Neutrophil (primary cell): ENCODE results near the gene ZNRD2.

Source experiments
- H3K27ac ChIP-seq: fragments of 200-600 bp; sonication (generic); 2 replicates; pipeline ENCODE4 v1.5.1; 2016; ENCODE audit warnings: mild to moderate bottlenecking, moderate library complexity
- H3K27me3 ChIP-seq: fragments of 200-600 bp; sonication (generic); 2 replicates; pipeline ENCODE4 v1.6.0; 2016; ENCODE audit warnings: mild to moderate bottlenecking
- H3K36me3 ChIP-seq: fragments of 200-600 bp; sonication (generic); 2 replicates; pipeline ENCODE4 v1.5.1; 2017
- H3K4me1 ChIP-seq, 2 experiments: fragments of 200-600 bp in 1 of 2; sonication (generic) in 1 of 2; 1 replicate in 1 of 2; 2 replicates in 1 of 2; pipeline versions ENCODE4 v1.5.1 to v1.6.1; 2013 to 2016; ENCODE audit warnings: low read depth in 1 of 2, low read length in 1 of 2, mild to moderate bottlenecking in 1 of 2, moderate library complexity in 1 of 2; ENCODE audit not compliant: control insufficient read depth in 1 of 2, insufficient read depth in 1 of 2
- H3K4me3 ChIP-seq, 2 experiments: fragments of 200-600 bp in 1 of 2; sonication (generic) in 1 of 2; 1 replicate in 1 of 2; 2 replicates in 1 of 2; pipeline ENCODE4 v1.5.1; 2013 to 2016; ENCODE audit warnings: low read depth in 1 of 2, low read length in 1 of 2, mild to moderate bottlenecking in 1 of 2, moderate library complexity in 1 of 2
- H3K9me3 ChIP-seq: fragments of 200-600 bp; sonication (generic); 2 replicates; pipeline ENCODE4 v1.5.1; 2016
- CTCF ChIP-seq: fragments of 200-600 bp; sonication (generic); IDR thresholded peaks from 2 replicates; pipeline ENCODE4 v1.5.1; 2016; ENCODE audit warnings: antibody characterized with exemption

ZNRD2 gene

GRCh38 chr11:65599216-65599954, 29.1 kb downstream of the ZNRD2 start:
- Histone ChIP-seq H3K4me3 (no peak overlapping the region), H3K36me3 (peaks cover 97% of the 10 kb centered on the region), H3K9me3 (no peaks in the 10 kb centered on the region), H3K27ac (no peak overlapping the region), H3K4me1 (no peaks in the 10 kb centered on the region), H3K27me3 (no peaks in the 10 kb centered on the region)
- TF ChIP-seq CTCF = no peak

GRCh38 chr11:65599955-65600246, 29.6 kb downstream of the ZNRD2 start:
- Histone ChIP-seq H3K4me1 (no peaks in the 10 kb centered on the region), H3K9me3 (no peaks in the 10 kb centered on the region), H3K27me3 (no peaks in the 10 kb centered on the region), H3K4me3 (no peak overlapping the region), H3K27ac (no peak overlapping the region), H3K36me3 (peaks cover 99% of the 10 kb centered on the region)
- no peak for TF ChIP-seq CTCF

GRCh38 chr11:65604258-65604657, 34.0 kb downstream of the ZNRD2 start:
- Histone ChIP-seq H3K27ac (peak overlapping the region; percentile 46), H3K9me3 (no peaks in the 10 kb centered on the region), H3K4me1 (peaks cover 6 to 9% of the 10 kb centered on the region in 2 experiments), H3K27me3 (no peaks in the 10 kb centered on the region), H3K4me3 (no peak overlapping the region), H3K36me3 (peaks cover 100% of the 10 kb centered on the region)
- TF ChIP-seq CTCF = no peak

- H3K4me1 ChIP-seq = peaks cover 34 to 37% of the 10 kb centered on the region in 2 experiments
- no peak for TF ChIP-seq CTCF
- no peaks in the 10 kb centered on the region for H3K27me3 ChIP-seq
- H3K9me3 ChIP-seq = no peaks in the 10 kb centered on the region
- H3K27ac ChIP-seq = no peak overlapping the region
- H3K4me3 ChIP-seq = no peak overlapping the region
- H3K36me3 ChIP-seq = peaks cover 87% of the 10 kb centered on the region
These were observed 36.8 kb downstream of the ZNRD2 start for GRCh38 chr11:65606876-65607613.

GRCh38 chr11:65607614-65608426, 37.5 kb downstream of the ZNRD2 start:
- Histone ChIP-seq H3K4me1 (peaks cover 41 to 45% of the 10 kb centered on the region in 2 experiments), H3K4me3 (no peak overlapping the region), H3K36me3 (peaks cover 87% of the 10 kb centered on the region), H3K27me3 (no peaks in the 10 kb centered on the region), H3K27ac (no peak overlapping the region), H3K9me3 (no peaks in the 10 kb centered on the region)
- no peak for TF ChIP-seq CTCF
